ENCODE data around the gene SLC4A1. TPM values are rescaled to one million over a fixed set of nuclear protein-coding genes. Genes with fewer than 3 reads are reported as not detected.
"Not testable (repeated sequence)": the region's sequence is repeated elsewhere in the genome, so short reads cannot be mapped to it uniquely, and the experiment has no call there.

The SLC4A1 gene
- polyA plus RNA-seq, 4 donors: 7.6 to 60.4 (median 9.5) TPM

- DNase-seq (ENCODE audit: low read depth in 4 of 4, low spot score in 3 of 4): no peak
Observed at GRCh38 chr17:44258811-44259351, 9.1 kb downstream of the SLC4A1 start.

GRCh38 chr17:44257815-44258760 is 9.8 kb downstream of the SLC4A1 start:
- no peak for DNase-seq (ENCODE audit: low read depth in 4 of 4, low spot score in 3 of 4)

DNA sequence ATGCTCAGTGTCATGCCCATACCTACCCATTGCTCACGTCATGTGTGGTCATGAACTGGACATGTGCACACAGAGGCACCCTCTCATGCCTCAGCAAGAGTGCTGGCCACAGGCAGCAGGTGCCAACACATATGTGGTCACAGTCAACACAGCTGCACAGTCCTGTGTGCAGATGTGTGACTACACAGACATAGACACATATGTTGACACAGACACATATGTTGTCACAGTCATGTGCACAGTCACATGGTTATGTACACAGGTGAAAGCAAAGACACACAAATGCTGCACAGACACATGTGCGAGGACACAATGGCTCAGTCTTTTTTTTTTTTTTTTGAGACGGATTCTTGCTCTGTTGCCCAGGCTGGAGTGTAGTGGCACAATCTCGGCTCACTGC is 11.3 kb downstream of the SLC4A1 start:
- no peak for DNase-seq (ENCODE audit: low read depth in 4 of 4, low spot score in 3 of 4)

- no peak for DNase-seq (ENCODE audit: low read depth in 4 of 4, low spot score in 3 of 4)
Observed at GRCh38 chr17:44255915-44256314, 12.0 kb downstream of the SLC4A1 start.

GRCh38 chr17:44254361-44255095 is 13.4 kb downstream of the SLC4A1 start:
- DNase-seq (ENCODE audit: low read depth in 4 of 4, low spot score in 3 of 4): no peak

DNA sequence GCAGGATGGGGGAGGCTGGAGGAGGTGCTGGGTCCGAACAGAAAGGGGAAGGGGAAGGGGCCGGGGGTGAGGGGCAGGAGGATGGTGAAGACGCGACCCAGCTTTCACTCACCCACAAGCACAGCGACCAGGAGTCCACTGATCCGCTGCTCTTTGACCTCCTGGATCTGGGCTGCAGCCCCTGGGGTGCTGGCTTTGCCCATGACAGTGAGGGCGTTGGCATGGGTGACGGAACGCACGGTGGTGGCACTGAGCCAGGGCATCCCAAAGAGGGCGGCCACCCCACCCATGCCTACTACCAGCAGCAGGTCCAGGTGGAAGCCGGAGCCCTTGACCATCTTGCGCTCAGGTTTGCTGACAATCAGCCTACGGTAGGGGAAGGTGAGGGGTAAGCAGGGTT is 14.9 kb downstream of the SLC4A1 start:
- no peak for DNase-seq (ENCODE audit: low read depth in 4 of 4, low spot score in 3 of 4)

- DNase-seq (ENCODE audit: low read depth in 4 of 4, low spot score in 3 of 4): no peak
Observed at GRCh38 chr17:44251062-44251461, 16.9 kb downstream of the SLC4A1 start.

GRCh38 chr17:44249501-44250246 is 18.3 kb downstream of the SLC4A1 start:
- no peak for DNase-seq (ENCODE audit: low read depth in 4 of 4, low spot score in 3 of 4)

DNA sequence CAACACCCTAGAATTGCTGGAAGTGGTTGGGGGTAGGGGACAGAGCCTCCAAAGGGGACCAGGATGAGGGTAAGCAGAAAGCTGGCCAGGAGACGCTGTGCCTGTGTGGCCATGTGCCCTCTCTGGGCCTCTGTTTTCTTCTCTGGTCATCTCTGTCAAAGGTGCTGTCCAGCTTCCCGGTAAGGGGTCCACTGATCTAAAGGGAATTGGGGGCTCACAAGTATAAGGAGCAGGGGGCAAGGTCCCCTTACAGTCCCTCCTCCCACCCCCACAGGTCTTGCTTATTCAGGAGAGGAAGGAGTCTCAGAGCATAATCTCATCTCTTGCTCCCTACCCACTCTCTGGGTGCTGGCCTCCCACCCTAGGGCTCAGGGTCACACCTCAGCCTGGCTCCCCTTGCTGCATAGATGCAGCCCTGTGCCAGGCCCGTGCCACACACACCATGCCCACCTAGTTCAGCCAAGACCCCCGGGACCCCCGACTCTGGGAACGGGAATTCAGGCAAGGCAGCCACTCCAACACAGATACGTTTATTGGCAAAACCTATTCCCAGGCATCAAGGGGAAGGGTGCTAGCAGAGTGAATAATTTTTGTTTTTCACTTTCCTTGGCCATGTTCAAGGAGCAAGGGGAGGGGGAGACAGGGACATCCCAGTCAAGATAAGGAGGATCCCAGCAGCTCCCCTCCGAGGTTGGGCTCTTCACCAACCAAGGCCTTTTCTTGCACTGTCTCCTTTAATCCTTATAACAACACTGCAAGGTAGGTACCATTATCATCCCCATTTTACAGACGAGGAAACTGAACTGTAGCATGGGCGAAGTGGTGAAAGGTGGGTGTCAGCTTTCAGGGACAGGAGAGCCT is 19.8 kb downstream of the SLC4A1 start:
- no peak for DNase-seq (ENCODE audit: low read depth in 4 of 4, low spot score in 3 of 4)

- no peak for DNase-seq (ENCODE audit: low read depth in 4 of 4, low spot score in 3 of 4)
Observed at GRCh38 chr17:44247440-44247841, 20.5 kb downstream of the SLC4A1 start.

- DNase-seq (ENCODE audit: low read depth in 4 of 4, low spot score in 3 of 4): no peak
Observed at GRCh38 chr17:44241106-44241624, 26.8 kb downstream of the SLC4A1 start.

- DNase-seq (ENCODE audit: low read depth in 4 of 4, low spot score in 3 of 4): not testable (repeated sequence)
Observed at GRCh38 chr17:44237886-44238285, 30.0 kb downstream of the SLC4A1 start.

- DNase-seq (ENCODE audit: low read depth in 4 of 4, low spot score in 3 of 4): no peak
Observed at GRCh38 chr17:44236444-44236991, 31.4 kb downstream of the SLC4A1 start.

GRCh38 chr17:44235583-44235936 is 32.4 kb downstream of the SLC4A1 start:
- no peak for DNase-seq (ENCODE audit: low read depth in 4 of 4, low spot score in 3 of 4)

- DNase-seq (ENCODE audit: low read depth in 4 of 4, low spot score in 3 of 4): no peak
Observed at GRCh38 chr17:44233582-44233981, 34.4 kb downstream of the SLC4A1 start.

GRCh38 chr17:44232061-44232460 is 35.9 kb downstream of the SLC4A1 start:
- no peak for DNase-seq (ENCODE audit: low read depth in 4 of 4, low spot score in 3 of 4)

- no peak for DNase-seq (ENCODE audit: low read depth in 4 of 4, low spot score in 3 of 4)
Observed at GRCh38 chr17:44230140-44230539, 37.8 kb downstream of the SLC4A1 start.

DNA sequence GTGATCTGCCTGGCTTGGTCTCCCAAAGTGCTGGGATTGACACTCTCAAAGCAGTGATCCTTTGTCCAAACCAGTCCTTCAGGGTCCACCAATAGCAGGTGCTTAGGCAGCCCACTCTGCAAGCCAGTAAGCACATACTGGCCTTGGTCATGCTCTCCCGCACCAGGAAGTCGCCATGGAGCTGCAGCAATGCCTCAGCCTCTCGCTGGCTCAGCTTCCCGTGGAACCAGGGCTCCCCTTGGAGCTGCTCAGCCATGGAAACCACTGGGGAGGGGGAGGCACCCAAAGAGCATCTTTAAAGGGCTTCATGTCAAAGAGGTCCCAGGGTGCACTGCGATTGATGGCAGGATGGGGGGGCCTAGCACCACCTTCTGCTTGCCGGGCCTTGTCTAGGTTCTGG is 38.8 kb downstream of the SLC4A1 start:
- DNase-seq (ENCODE audit: low read depth in 4 of 4, low spot score in 3 of 4): no peak

- DNase-seq (ENCODE audit: low read depth in 4 of 4, low spot score in 3 of 4): no peak
Observed at GRCh38 chr17:44223541-44224071, 44.3 kb downstream of the SLC4A1 start.

All from left renal pelvis (tissue), 4 donors.